Nephron (organoid): ENCODE data around the gene GPR171.

Source experiments
- H3K27ac Mint-ChIP-seq, 3 experiments: 2 replicates each; pipeline ENCODE4 v1.8.0; 2020; ENCODE audit warnings: mixed read lengths in 3 of 3, mild to moderate bottlenecking in 2 of 3, moderate library complexity in 1 of 3
- H3K27me3 Mint-ChIP-seq: 2 replicates; pipeline ENCODE4 v1.8.0; 2021; ENCODE audit warnings: low read depth, mild to moderate bottlenecking, moderate library complexity, mixed read lengths
- H3K36me3 Mint-ChIP-seq: 2 replicates; pipeline ENCODE4 v1.8.0; 2020; ENCODE audit warnings: low read depth, mixed read lengths
- H3K4me1 Mint-ChIP-seq: 2 replicates; pipeline ENCODE4 v1.8.0; 2020; ENCODE audit warnings: mixed read lengths
- H3K4me3 Mint-ChIP-seq, 3 experiments: 2 replicates each; pipeline ENCODE4 v1.8.0; 2020; ENCODE audit warnings: mild to moderate bottlenecking in 3 of 3, mixed read lengths in 3 of 3, moderate library complexity in 2 of 3
- H3K9me3 Mint-ChIP-seq: 2 replicates; pipeline ENCODE4 v1.8.0; 2020; ENCODE audit warnings: mixed read lengths
- CTCF ChIP-seq, 3 experiments: fragments of 200-600 bp; sonication (generic); IDR thresholded peaks; one replicate each; pipeline ENCODE4 v1.5.0; 2021; ENCODE audit warnings: antibody characterized with exemption in 3 of 3; ENCODE audit not compliant: unreplicated experiment in 3 of 3

Gene GPR171

GRCh38 chr3:151156618-151157216, 46.3 kb downstream of the GPR171 start:
- peaks cover 3% of the 10 kb centered on the region for H3K27me3 Mint-ChIP-seq
- peak; percentile 44 to 62 (median 48) for TF ChIP-seq CTCF (IDR thresholded peaks at IDR 0.05; ENCODE audit: unreplicated experiment in 3 of 3)
- H3K4me3 Mint-ChIP-seq: no peak overlapping the region
- H3K27ac Mint-ChIP-seq: no peak overlapping the region
- peaks cover 22% of the 10 kb centered on the region for H3K36me3 Mint-ChIP-seq
- no peaks in the 10 kb centered on the region for H3K9me3 Mint-ChIP-seq
- no peaks in the 10 kb centered on the region for H3K4me1 Mint-ChIP-seq

DNA sequence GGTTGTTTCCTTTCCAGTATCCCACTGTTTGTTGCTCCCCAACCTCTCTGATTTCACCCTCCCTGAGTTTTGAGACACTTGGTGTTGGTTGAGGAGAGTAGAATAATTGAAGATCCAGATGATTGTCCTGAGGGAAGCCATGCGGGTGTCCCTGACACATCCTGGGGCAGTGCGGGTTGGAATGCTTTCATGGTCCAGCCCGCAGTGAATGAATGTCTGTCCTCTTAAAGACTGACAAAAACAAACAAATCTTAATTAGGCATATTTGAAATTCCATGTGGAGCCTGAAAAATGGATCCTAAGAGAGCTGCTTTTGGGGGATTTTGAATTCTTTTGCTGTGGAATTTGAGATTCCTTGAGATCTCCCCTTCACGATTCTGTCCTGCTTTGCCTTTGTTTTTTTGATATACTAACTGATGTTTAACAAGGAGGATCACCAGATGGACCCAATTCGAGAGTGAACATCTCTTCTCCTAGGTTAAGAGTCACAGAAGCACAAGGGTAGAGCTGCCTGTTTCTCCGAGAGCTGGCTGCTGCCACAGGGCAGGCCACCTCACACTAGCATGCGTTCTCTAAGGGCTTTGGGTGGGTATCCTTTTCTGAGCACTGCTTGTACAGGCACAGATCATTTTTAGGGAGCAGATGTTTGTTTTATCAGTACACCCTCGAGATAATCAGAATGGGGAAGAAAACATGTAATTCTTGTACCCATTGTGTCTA, 47.4 kb downstream of the GPR171 start:
- Mint-ChIP-seq H3K9me3 (no peaks in the 10 kb centered on the region), H3K4me3 (no peak overlapping the region), H3K27ac (no peak overlapping the region), H3K36me3 (peaks cover 15% of the 10 kb centered on the region), H3K4me1 (no peaks in the 10 kb centered on the region), H3K27me3 (peaks cover 3% of the 10 kb centered on the region)
- no peak for TF ChIP-seq CTCF (IDR thresholded peaks at IDR 0.05; ENCODE audit: unreplicated experiment in 3 of 3)

DNA sequence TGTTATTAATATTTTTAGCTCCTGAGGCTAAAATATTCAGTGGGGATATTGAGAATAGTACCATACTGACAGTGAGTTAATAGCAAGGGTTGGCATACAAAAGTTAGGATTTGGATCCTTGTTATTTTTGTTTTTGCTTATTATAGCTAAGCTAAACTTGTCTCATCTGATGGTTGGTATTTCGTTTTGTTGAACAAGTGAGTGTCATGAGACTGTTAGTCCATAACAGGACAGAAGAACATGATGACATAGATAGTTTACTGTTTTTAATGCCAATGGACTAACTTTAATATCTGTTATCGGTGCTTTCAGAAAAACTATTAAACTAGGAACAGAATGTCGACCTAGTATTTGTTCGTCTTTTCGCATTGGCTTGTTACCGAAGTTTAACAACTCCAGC, 48.5 kb downstream of the GPR171 start:
- Mint-ChIP-seq H3K4me3 (no peak overlapping the region), H3K9me3 (no peaks in the 10 kb centered on the region), H3K4me1 (no peaks in the 10 kb centered on the region), H3K27me3 (peaks cover 3% of the 10 kb centered on the region), H3K36me3 (peaks cover 14% of the 10 kb centered on the region), H3K27ac (no peak overlapping the region)
- no peak for TF ChIP-seq CTCF (IDR thresholded peaks at IDR 0.05; ENCODE audit: unreplicated experiment in 3 of 3)

GRCh38 chr3:151152455-151153079, 50.4 kb downstream of the GPR171 start:
- Mint-ChIP-seq H3K36me3 (peaks cover 6% of the 10 kb centered on the region), H3K4me1 (no peaks in the 10 kb centered on the region), H3K4me3 (no peak overlapping the region), H3K9me3 (no peaks in the 10 kb centered on the region), H3K27me3 (peaks cover 3% of the 10 kb centered on the region), H3K27ac (no peak overlapping the region)
- no peak for TF ChIP-seq CTCF (IDR thresholded peaks at IDR 0.05; ENCODE audit: unreplicated experiment in 3 of 3)
